CD14-positive monocyte (primary cell): Measurements from ENCODE around the gene P3H2. TPM values are rescaled to one million over a fixed set of nuclear protein-coding genes. Genes with fewer than 3 reads are reported as not detected.
"Not testable (repeated sequence)": the region's sequence is repeated elsewhere in the genome, so short reads cannot be mapped to it uniquely, and the experiment has no call there.

Source experiments
- DNase-seq, 3 donors: peaks; one replicate each; pipeline ENCODE4 v3.0.0-alpha.2; 2011 to 2022
- H2AFZ ChIP-seq: 2 replicates; pipeline ENCODE4 v1.6.0; 2012; ENCODE audit warnings: mild to moderate bottlenecking, low read depth, low read length, inconsistent platforms; ENCODE audit not compliant: insufficient read depth, poor library complexity, severe bottlenecking
- H3K27ac ChIP-seq, 2 donors: 1 replicate in 1 of 2; 2 replicates in 1 of 2; pipeline ENCODE4 v1.5.1; 2012 to 2013; ENCODE audit warnings: low read length in 2 of 2, control low read depth in 1 of 2, inconsistent platforms in 1 of 2, low read depth in 1 of 2, mild to moderate bottlenecking in 1 of 2
- H3K27me3 ChIP-seq, 2 donors: one replicate each; pipeline versions ENCODE4 v1.6.0 to v1.6.1; 2011 to 2013; ENCODE audit warnings: low read length in 2 of 2; ENCODE audit not compliant: control insufficient read depth in 2 of 2, insufficient read depth in 2 of 2
- H3K36me3 ChIP-seq, 2 donors: replicated peaks in 1 of 2; 1 replicate in 1 of 2; 2 replicates in 1 of 2; pipeline versions ENCODE4 v1.5.1 to v1.6.1; 2012 to 2013; ENCODE audit warnings: low read length in 2 of 2, control low read depth in 1 of 2, inconsistent platforms in 1 of 2, mild to moderate bottlenecking in 1 of 2; ENCODE audit not compliant: insufficient read depth in 2 of 2, control insufficient read depth in 1 of 2
- H3K4me1 ChIP-seq, 2 donors: 1 replicate in 1 of 2; 2 replicates in 1 of 2; pipeline versions ENCODE4 v1.5.1 to v1.6.1; 2012 to 2013; ENCODE audit warnings: low read length in 2 of 2, control low read depth in 1 of 2, inconsistent platforms in 1 of 2, mild to moderate bottlenecking in 1 of 2, moderate library complexity in 1 of 2; ENCODE audit not compliant: insufficient read depth in 2 of 2, control insufficient read depth in 1 of 2
- H3K4me2 ChIP-seq: replicated peaks from 2 replicates; pipeline ENCODE3; 2012; ENCODE audit warnings: low read length, moderate library complexity, mild to moderate bottlenecking; ENCODE audit not compliant: poor library complexity, severe bottlenecking; ENCODE audit errors: extremely low read depth
- H3K4me3 ChIP-seq, 3 experiments: fragments of 200-600 bp in 1 of 3; sonication (generic) in 1 of 3; replicated peaks in 1 of 3; 1 replicate in 2 of 3; 2 replicates in 1 of 3; pipeline ENCODE4 v1.5.1; 2011 to 2013; ENCODE audit warnings: low read length in 3 of 3, mild to moderate bottlenecking in 3 of 3, control low read depth in 2 of 3, low read depth in 2 of 3, inconsistent platforms in 1 of 3, moderate library complexity in 1 of 3
- H3K79me2 ChIP-seq: 2 replicates; pipeline ENCODE4 v1.6.0; 2012; ENCODE audit warnings: mild to moderate bottlenecking, control low read depth, inconsistent platforms, low read length, moderate library complexity; ENCODE audit not compliant: insufficient read depth
- H3K9ac ChIP-seq: 2 replicates; pipeline ENCODE4 v1.6.0; 2017; ENCODE audit warnings: low read length, mild to moderate bottlenecking; ENCODE audit not compliant: insufficient read depth, poor library complexity, severe bottlenecking
- H3K9me3 ChIP-seq, 2 donors: replicated peaks in 1 of 2; 1 replicate in 1 of 2; 2 replicates in 1 of 2; pipeline versions ENCODE4 v1.5.1 to v1.6.1; 2012 to 2013; ENCODE audit warnings: low read length in 2 of 2, control low read depth in 1 of 2; ENCODE audit not compliant: control insufficient read depth in 1 of 2, insufficient read depth in 1 of 2
- H4K20me1 ChIP-seq: 2 replicates; pipeline ENCODE4 v1.6.0; 2012; ENCODE audit warnings: mild to moderate bottlenecking, low read length, control low read depth, moderate library complexity; ENCODE audit not compliant: insufficient read depth
- H3K27ac Mint-ChIP-seq, 7 donors: one replicate each; pipeline ENCODE4 v1.8.0; 2020; ENCODE audit warnings: mild to moderate bottlenecking in 7 of 7, mixed read lengths in 7 of 7, moderate library complexity in 6 of 7, inconsistent platforms in 2 of 7
- H3K27me3 Mint-ChIP-seq, 3 donors: one replicate each; pipeline ENCODE4 v1.8.0; 2021 to 2022; ENCODE audit warnings: low read depth in 3 of 3, mild to moderate bottlenecking in 3 of 3, mixed read lengths in 3 of 3, moderate library complexity in 3 of 3, inconsistent platforms in 1 of 3
- H3K36me3 Mint-ChIP-seq, 2 donors: one replicate each; pipeline ENCODE4 v1.8.0; 2020; ENCODE audit warnings: mixed read lengths in 2 of 2, inconsistent platforms in 1 of 2, mild to moderate bottlenecking in 1 of 2
- H3K4me1 Mint-ChIP-seq: one replicate; pipeline ENCODE4 v1.8.0; 2020; ENCODE audit warnings: mild to moderate bottlenecking, mixed read lengths
- H3K4me3 Mint-ChIP-seq, 2 donors: one replicate each; pipeline ENCODE4 v1.8.0; 2020; ENCODE audit warnings: mild to moderate bottlenecking in 2 of 2, mixed read lengths in 2 of 2, moderate library complexity in 1 of 2
- H3K9me3 Mint-ChIP-seq, 7 donors: one replicate each; pipeline ENCODE4 v1.8.0; 2020 to 2022; ENCODE audit warnings: mixed read lengths in 7 of 7, mild to moderate bottlenecking in 6 of 7, moderate library complexity in 6 of 7, inconsistent platforms in 2 of 7
- WGBS: methylation state at CpG from one replicate; pipeline ENCODE4 v1.1.5; 2013; ENCODE audit warnings: missing lambda C conversion rate; ENCODE audit not compliant: insufficient coverage; 5-methylcytosine and 5-hydroxymethylcytosine counted together
- intact Hi-C, 2 donors: fragments of 100-400 bp; cut with micrococcal nuclease; formaldehyde crosslinking; loops; one replicate each; pipeline versions ENCODE4 v1.15.0 to v1.15.1; 2023
- polyA plus RNA-seq, 3 donors: library from polyadenylated mRNA; depleted of rRNA in 1 of 3; unstranded in 2 of 3; stranded (reverse) in 1 of 3; fragments of 300-500 nt in 2 of 3; fragments of >200 nt in 1 of 3; fragmentation: Illumina TruSeq in 2 of 3; gene quantifications; 1 replicate in 2 of 3; 2 replicates in 1 of 3; pipeline ENCODE4 v1.2.3, GENCODE V29; 2012 to 2021
- TF ChIP-seq, protein P1 (sequence below): fragments of 200-600 bp; IDR thresholded peaks from one replicate; pipeline ENCODE4 v1.8.0; 2022; ENCODE audit warnings: antibody characterized with exemption, mild to moderate bottlenecking

The P3H2 gene
- polyA plus RNA-seq, 3 donors: 0.25 to 0.31 (median 0.27) TPM

DNA sequence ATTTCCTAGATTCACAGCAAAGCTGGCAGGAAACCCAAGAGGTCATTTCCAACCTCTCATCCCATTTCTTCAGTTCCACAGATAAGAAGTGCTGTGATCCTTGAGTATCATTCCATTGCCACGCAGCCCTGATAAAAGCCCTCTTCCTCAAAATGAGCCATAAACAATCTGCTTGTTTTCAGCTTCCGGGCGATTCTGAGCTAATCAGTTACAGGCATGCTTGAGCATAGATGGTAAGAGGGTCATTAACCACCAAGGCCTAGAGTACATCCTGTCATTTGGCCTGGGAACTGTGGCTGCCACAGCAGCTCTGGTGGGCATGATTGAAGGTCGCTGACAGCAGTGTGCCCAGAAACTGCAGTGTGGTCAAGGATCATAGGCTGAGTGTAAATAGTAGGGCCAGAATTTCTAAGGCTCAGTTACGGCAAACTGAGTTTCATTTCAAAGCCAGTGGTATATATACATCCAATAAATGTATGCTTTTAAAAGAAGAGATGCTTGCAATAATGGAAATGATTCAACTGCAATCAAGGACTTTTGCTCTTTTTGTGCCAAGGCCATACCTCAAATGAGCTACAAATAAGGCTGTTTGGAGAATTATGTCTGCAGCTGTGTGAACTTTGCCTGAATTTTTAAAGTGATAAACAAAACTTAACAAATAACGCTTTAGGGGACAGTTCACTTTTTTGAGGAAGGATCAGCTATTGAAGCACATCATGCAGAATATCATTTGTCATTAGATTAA, 47.3 kb downstream of the P3H2 start:
- no peak overlapping the region for H3K27ac ChIP-seq
- H4K20me1 ChIP-seq: no peaks in the 10 kb centered on the region
- 0% methylated on average over 2 of the region's 6 CpGs for WGBS
- H3K36me3 ChIP-seq: no peaks in the 10 kb centered on the region
- intact Hi-C loops: no loop called here
- Mint-ChIP-seq H3K27ac (no peak overlapping the region), H3K36me3 (no peaks in the 10 kb centered on the region), H3K4me1 (no peaks in the 10 kb centered on the region), H3K27me3 (no peaks in the 10 kb centered on the region), H3K9me3 (peaks cover 0 to 3% (median 0%) of the 10 kb centered on the region in 7 donors), H3K4me3 (no peak overlapping the region)
- no peak overlapping the region for H3K4me3 ChIP-seq
- H3K27me3 ChIP-seq: no peaks in the 10 kb centered on the region
- no peaks in the 10 kb centered on the region for H3K9me3 ChIP-seq
- no peak for DNase-seq
- no peak overlapping the region for H3K4me2 ChIP-seq
- H3K79me2 ChIP-seq: no peaks in the 10 kb centered on the region
- peak overlapping the region; percentile 0 for H2AFZ ChIP-seq
- no peak overlapping the region for H3K9ac ChIP-seq
- H3K4me1 ChIP-seq: no peaks in the 10 kb centered on the region
- TF ChIP-seq, protein P1, sequence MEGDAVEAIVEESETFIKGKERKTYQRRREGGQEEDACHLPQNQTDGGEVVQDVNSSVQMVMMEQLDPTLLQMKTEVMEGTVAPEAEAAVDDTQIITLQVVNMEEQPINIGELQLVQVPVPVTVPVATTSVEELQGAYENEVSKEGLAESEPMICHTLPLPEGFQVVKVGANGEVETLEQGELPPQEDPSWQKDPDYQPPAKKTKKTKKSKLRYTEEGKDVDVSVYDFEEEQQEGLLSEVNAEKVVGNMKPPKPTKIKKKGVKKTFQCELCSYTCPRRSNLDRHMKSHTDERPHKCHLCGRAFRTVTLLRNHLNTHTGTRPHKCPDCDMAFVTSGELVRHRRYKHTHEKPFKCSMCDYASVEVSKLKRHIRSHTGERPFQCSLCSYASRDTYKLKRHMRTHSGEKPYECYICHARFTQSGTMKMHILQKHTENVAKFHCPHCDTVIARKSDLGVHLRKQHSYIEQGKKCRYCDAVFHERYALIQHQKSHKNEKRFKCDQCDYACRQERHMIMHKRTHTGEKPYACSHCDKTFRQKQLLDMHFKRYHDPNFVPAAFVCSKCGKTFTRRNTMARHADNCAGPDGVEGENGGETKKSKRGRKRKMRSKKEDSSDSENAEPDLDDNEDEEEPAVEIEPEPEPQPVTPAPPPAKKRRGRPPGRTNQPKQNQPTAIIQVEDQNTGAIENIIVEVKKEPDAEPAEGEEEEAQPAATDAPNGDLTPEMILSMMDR: no peak

DNA sequence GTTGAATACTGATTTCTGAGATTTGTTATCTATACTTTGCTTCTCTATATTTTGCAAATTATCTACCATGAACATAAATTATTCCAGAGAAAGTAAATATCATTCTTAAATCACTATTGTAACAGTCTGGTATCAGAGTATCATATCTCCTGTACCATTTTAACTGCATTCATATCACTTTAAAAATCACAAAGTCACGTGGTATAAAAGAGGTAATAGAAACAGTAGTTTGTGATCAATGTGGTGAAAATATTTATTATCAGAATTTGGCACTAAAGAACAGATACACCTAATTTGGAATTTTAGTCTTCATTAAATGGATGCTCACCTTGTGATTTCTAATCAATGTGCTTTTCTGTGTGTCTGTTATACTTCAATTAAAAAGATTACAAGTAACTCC, 47.8 kb downstream of the P3H2 start:
- no peaks in the 10 kb centered on the region for H3K9me3 ChIP-seq
- intact Hi-C loops: no loop called here
- H4K20me1 ChIP-seq: no peaks in the 10 kb centered on the region
- H3K79me2 ChIP-seq: no peaks in the 10 kb centered on the region
- Mint-ChIP-seq H3K4me1 (no peaks in the 10 kb centered on the region), H3K9me3 (peaks cover 0 to 3% (median 0%) of the 10 kb centered on the region in 7 donors), H3K4me3 (no peak overlapping the region), H3K36me3 (no peaks in the 10 kb centered on the region), H3K27me3 (no peaks in the 10 kb centered on the region), H3K27ac (no peak overlapping the region)
- TF ChIP-seq, protein P1: no peak
- DNase-seq: no peak
- no peak overlapping the region for H3K27ac ChIP-seq
- H3K4me2 ChIP-seq: no peak overlapping the region
- no peak overlapping the region for H2AFZ ChIP-seq
- no peaks in the 10 kb centered on the region for H3K4me1 ChIP-seq
- no peak overlapping the region for H3K9ac ChIP-seq
- H3K27me3 ChIP-seq: no peaks in the 10 kb centered on the region
- H3K4me3 ChIP-seq: no peak overlapping the region
- no CpG with 5 or more reads among the region's 1 CpG for WGBS
- H3K36me3 ChIP-seq: no peaks in the 10 kb centered on the region

DNA sequence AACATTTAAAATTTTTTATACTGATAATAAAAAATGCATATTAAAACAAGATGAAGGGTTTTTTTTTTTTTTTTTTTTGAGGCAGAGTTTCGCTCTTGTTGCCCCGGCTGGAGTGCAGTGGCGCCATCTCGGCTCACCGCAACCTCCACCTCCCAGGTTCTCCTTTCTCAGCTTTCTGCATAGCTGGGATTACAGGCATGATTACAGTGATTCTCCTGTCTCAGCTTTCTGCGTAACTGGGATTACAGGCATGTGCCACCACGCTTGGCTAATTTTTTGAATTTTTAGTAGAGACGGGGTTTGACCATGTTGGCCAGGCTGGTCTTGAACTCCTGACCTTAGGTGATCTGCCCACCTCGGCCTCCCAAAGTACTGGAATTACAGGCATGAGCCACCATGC, 48.8 kb downstream of the P3H2 start:
- H3K4me2 ChIP-seq, H3K27me3 Mint-ChIP-seq, H3K9me3 Mint-ChIP-seq, H3K9me3 ChIP-seq, H3K4me3 Mint-ChIP-seq, DNase-seq, H2AFZ ChIP-seq, H4K20me1 ChIP-seq, H3K4me3 ChIP-seq, H3K27ac Mint-ChIP-seq, H3K36me3 ChIP-seq, H3K27ac ChIP-seq, H3K27me3 ChIP-seq, H3K9ac ChIP-seq, H3K4me1 Mint-ChIP-seq, H3K79me2 ChIP-seq, H3K4me1 ChIP-seq, intact Hi-C loops, H3K36me3 Mint-ChIP-seq: not testable (repeated sequence)
- 93% methylated on average over 6 of the region's 9 CpGs for WGBS
